NOMO-1 treated with dmso at 0.1 percent for 144 hours (cell line): ENCODE data around the gene NANS.
"Not testable (repeated sequence)": the region's sequence is repeated elsewhere in the genome, so short reads cannot be mapped to it uniquely, and the experiment has no call there.

ENCODE experiments used
- DNase-seq: peaks from one replicate; lab custom pipeline; 2025; ENCODE audit not compliant: unreplicated experiment; lab: John Stamatoyannopoulos, UW

The NANS gene

GRCh38 chr9:98056269-98057137, at the start of gene NANS:
Gene NANS, plus strand, starts transcription at chr9:98056732. Its CDS starts 77 bp downstream, at chr9:98056809.
- DNase-seq = peak; percentile 89

GRCh38 chr9:98007251-98007928, 49.1 kb upstream of the NANS start:
- DNase-seq = no peak

GRCh38 chr9:98008764-98009163, 47.8 kb upstream of the NANS start:
- DNase-seq = no peak

- no peak for DNase-seq
Measured at GRCh38 chr9:98009437-98009836, 47.1 kb upstream of the NANS start.

- DNase-seq = no peak
Measured at GRCh38 chr9:98009936-98010335, 46.6 kb upstream of the NANS start.

- DNase-seq = no peak
Measured at GRCh38 chr9:98010445-98010844, 46.1 kb upstream of the NANS start.

- DNase-seq = no peak
Measured at GRCh38 chr9:98011122-98011521, 45.4 kb upstream of the NANS start.

- DNase-seq = no peak
Measured at GRCh38 chr9:98016137-98016680, 40.3 kb upstream of the NANS start.

GRCh38 chr9:98017306-98017705, 39.2 kb upstream of the NANS start:
- no peak for DNase-seq

- no peak for DNase-seq
Measured at GRCh38 chr9:98018347-98018746, 38.2 kb upstream of the NANS start.

- no peak for DNase-seq
Measured at GRCh38 chr9:98019098-98019497, 37.4 kb upstream of the NANS start.

GRCh38 chr9:98019869-98020268, 36.7 kb upstream of the NANS start:
- DNase-seq = not testable (repeated sequence)

GRCh38 chr9:98020476-98021145, 35.9 kb upstream of the NANS start:
- DNase-seq = no peak

GRCh38 chr9:98021306-98022040, 35.1 kb upstream of the NANS start:
- no peak for DNase-seq

- DNase-seq = no peak
Measured at GRCh38 chr9:98022447-98022846, 34.1 kb upstream of the NANS start.

GRCh38 chr9:98024702-98025101, 31.8 kb upstream of the NANS start:
- no peak for DNase-seq

- no peak for DNase-seq
Measured at GRCh38 chr9:98031169-98031568, 25.4 kb upstream of the NANS start.

GRCh38 chr9:98031935-98032334, 24.6 kb upstream of the NANS start:
- DNase-seq = no peak

- peak; percentile 53 for DNase-seq
Measured at GRCh38 chr9:98034593-98035546, 21.7 kb upstream of the NANS start.

GRCh38 chr9:98037357-98037756, 19.2 kb upstream of the NANS start:
- DNase-seq = no peak
